GM19193 (cell line): Measurements from ENCODE around the gene DNAI1.

Experiments
- POLR2A ChIP-seq: IDR thresholded peaks from 4 replicates; pipeline ENCODE4 v1.6.1; 2011; ENCODE audit not compliant: insufficient read depth, insufficient read length; ENCODE audit errors: extremely low read depth

DNAI1 gene

DNA sequence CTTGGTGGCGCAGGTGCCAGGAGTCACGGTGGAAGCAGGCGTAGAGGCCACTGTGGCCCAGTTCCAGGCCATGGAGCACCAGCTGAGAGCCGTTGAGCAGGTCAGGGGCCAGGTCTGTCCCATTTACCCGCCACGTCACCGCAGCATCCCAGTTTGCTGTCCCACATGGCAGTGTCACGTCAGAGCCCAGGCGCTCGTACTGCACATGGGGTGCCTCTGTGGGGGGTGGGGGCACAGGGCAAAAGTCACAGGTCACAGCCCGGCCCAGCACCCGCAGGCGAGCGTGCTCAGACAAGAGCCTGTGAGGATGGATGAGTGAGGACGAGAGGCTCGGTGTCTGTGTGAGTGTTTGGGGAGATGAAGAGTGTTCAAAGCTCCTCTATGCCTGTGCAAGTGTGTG is 106.0 kb downstream of the DNAI1 start:
- no peak for TF ChIP-seq POLR2A

DNA sequence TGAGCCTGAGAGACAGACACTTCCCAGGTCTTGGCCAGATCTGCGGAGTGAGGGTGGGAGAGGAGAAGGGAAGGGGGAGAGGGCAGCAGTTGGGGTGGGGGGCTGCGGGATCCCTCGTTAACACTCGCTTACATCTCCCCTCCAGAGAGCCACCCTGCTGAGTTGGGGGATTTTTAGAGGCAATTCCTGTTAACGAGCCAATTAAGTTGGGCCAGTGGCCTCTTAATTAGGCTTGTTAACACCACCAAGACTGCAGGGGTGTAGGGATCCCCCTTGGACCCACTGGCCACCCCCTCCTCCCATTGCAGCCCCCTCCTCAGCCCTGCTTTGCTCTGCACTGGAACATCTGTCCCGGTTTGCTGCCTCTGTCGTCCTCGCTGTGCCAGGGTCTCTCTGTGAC is 107.3 kb downstream of the DNAI1 start:
- TF ChIP-seq POLR2A: no peak

DNA sequence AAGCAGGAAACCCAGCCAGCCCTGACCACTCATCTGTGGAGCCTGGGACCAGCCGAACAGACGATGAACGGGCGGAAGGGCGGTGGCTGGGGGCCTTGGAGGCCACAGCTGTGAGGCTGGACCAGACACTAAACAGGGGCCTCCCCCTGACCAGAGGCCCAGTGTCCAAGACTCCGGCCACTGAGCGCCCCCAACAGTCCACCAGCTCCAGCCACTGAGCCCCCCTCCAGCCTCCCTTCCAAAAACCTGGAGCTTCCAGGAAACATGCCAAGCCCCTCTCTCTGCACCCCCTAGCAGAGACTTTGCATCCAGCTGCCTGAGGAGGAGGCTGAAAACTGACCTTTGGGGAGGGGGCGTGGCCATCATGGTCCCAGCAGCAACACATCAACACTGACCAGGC is 107.7 kb downstream of the DNAI1 start:
- no peak for TF ChIP-seq POLR2A

DNA sequence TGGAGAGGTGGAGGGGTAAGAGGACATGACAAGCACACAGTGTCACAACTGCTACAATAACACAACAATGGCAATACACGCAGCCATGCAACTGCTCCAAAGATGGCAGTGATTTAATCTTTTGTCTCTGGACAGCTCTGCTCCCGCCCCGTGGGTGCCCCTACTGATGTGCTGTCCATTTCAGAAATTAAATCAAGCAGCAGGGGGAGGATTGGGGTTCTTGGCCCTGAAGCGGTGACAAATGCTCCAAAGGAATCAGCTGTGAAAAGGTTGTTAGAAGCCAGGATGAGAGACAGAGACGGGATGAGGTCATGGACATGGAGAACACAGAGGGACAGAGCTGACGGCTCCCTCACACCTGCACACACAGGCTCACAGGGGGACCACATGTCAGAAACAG is 108.4 kb downstream of the DNAI1 start:
- TF ChIP-seq POLR2A: no peak

GRCh38 chr9:34568133-34568532 is 109.5 kb downstream of the DNAI1 start:
- TF ChIP-seq POLR2A: no peak

DNA sequence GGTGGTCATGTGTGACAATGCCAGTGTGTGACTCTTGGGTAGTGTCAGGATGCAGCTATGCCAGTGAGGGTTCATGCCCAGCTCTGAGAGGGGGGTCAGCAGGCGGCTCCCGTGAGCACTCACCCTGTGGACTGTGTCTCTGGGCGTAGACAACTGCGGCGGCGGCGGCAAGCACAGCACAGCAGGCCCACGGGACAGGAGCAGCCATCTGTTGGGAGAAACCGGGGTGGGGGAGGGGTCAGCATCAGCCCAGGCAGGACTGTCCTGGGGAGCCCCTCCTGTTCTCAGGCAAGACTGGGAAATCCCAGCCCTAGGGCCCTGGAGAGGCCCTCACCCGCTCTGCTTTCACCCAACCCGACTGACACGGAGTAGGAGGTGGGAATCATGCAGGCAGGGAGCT is 110.2 kb downstream of the DNAI1 start:
- TF ChIP-seq POLR2A: no peak

GRCh38 chr9:34570376-34570775 is 111.8 kb downstream of the DNAI1 start:
- no peak for TF ChIP-seq POLR2A
